ENCODE data around the gene PRDM5.

Gene PRDM5

GRCh38 chr4:120718979-120719566, 203.5 kb downstream of the PRDM5 start:
- DNase-seq (ENCODE audit: low read depth in 2 of 2, low spot score in 1 of 2): no peak

- no peak for DNase-seq (ENCODE audit: low read depth in 2 of 2, low spot score in 1 of 2)
Observed at GRCh38 chr4:120716346-120716745, 206.2 kb downstream of the PRDM5 start.

GRCh38 chr4:120714417-120715010, 208.0 kb downstream of the PRDM5 start:
- no peak for DNase-seq (ENCODE audit: low read depth in 2 of 2, low spot score in 1 of 2)

GRCh38 chr4:120709991-120710390, 212.5 kb downstream of the PRDM5 start:
- no peak for DNase-seq (ENCODE audit: low read depth in 2 of 2, low spot score in 1 of 2)

GRCh38 chr4:120704538-120704937, 218.0 kb downstream of the PRDM5 start:
- DNase-seq (ENCODE audit: low read depth in 2 of 2, low spot score in 1 of 2): no peak

GRCh38 chr4:120703908-120704307, 218.6 kb downstream of the PRDM5 start:
- no peak for DNase-seq (ENCODE audit: low read depth in 2 of 2, low spot score in 1 of 2)

GRCh38 chr4:120699354-120699753, 223.2 kb downstream of the PRDM5 start:
- no peak for DNase-seq (ENCODE audit: low read depth in 2 of 2, low spot score in 1 of 2)

GRCh38 chr4:120694973-120695372, 227.6 kb downstream of the PRDM5 start:
- DNase-seq (ENCODE audit: low read depth in 2 of 2, low spot score in 1 of 2): no peak

GRCh38 chr4:120693816-120694215, 228.7 kb downstream of the PRDM5 start:
- DNase-seq (ENCODE audit: low read depth in 2 of 2, low spot score in 1 of 2): no peak

GRCh38 chr4:120692964-120693363, 229.6 kb downstream of the PRDM5 start:
- no peak for DNase-seq (ENCODE audit: low read depth in 2 of 2, low spot score in 1 of 2)

- no peak for DNase-seq (ENCODE audit: low read depth in 2 of 2, low spot score in 1 of 2)
Observed at GRCh38 chr4:120691536-120691935, 231.0 kb downstream of the PRDM5 start.

GRCh38 chr4:120691106-120691505, 231.4 kb downstream of the PRDM5 start:
- no peak for DNase-seq (ENCODE audit: low read depth in 2 of 2, low spot score in 1 of 2)

GRCh38 chr4:120688791-120689190, 233.7 kb downstream of the PRDM5 start:
- no peak for DNase-seq (ENCODE audit: low read depth in 2 of 2, low spot score in 1 of 2)

GRCh38 chr4:120685756-120686278, 236.7 kb downstream of the PRDM5 start:
- DNase-seq (ENCODE audit: low read depth in 2 of 2, low spot score in 1 of 2): no peak

- DNase-seq (ENCODE audit: low read depth in 2 of 2, low spot score in 1 of 2): no peak
Observed at GRCh38 chr4:120683897-120684540, 238.5 kb downstream of the PRDM5 start.

GRCh38 chr4:120682981-120683380, 239.5 kb downstream of the PRDM5 start:
- no peak for DNase-seq (ENCODE audit: low read depth in 2 of 2, low spot score in 1 of 2)

- no peak for DNase-seq (ENCODE audit: low read depth in 2 of 2, low spot score in 1 of 2)
Observed at GRCh38 chr4:120680647-120681228, 241.8 kb downstream of the PRDM5 start.

- no peak for DNase-seq (ENCODE audit: low read depth in 2 of 2, low spot score in 1 of 2)
Observed at GRCh38 chr4:120673696-120674095, 248.8 kb downstream of the PRDM5 start.

- DNase-seq (ENCODE audit: low read depth in 2 of 2, low spot score in 1 of 2): no peak
Observed at GRCh38 chr4:120672558-120673147, 249.9 kb downstream of the PRDM5 start.

- no peak for DNase-seq (ENCODE audit: low read depth in 2 of 2, low spot score in 1 of 2)
Observed at GRCh38 chr4:120672076-120672475, 250.4 kb downstream of the PRDM5 start.

GRCh38 chr4:120671538-120671937, 251.0 kb downstream of the PRDM5 start:
- no peak for DNase-seq (ENCODE audit: low read depth in 2 of 2, low spot score in 1 of 2)

GRCh38 chr4:120667102-120667501, 255.4 kb downstream of the PRDM5 start:
- DNase-seq (ENCODE audit: low read depth in 2 of 2, low spot score in 1 of 2): no peak

All from stimulated activated CD8-positive, alpha-beta memory T cell treated with anti-CD3 and anti-CD28 coated beads, Interleukin-4, amount 100 ng/mL, for 1 hour (primary cell).